Epithelial cell of esophagus (primary cell): ENCODE data around the gene KLRF1.

Experiments used
- DNase-seq: peaks from one replicate; pipeline ENCODE4 v3.0.0; 2010; ENCODE audit warnings: low read depth
- H3K4me3 ChIP-seq: 2 replicates; pipeline ENCODE4 v1.5.1; 2011; ENCODE audit warnings: mild to moderate bottlenecking, low read length, control low read depth
- CTCF ChIP-seq: IDR thresholded peaks from 2 replicates; pipeline ENCODE4 v1.5.1; 2011; ENCODE audit warnings: low read depth, mild to moderate bottlenecking, low read length, control low read depth, inconsistent platforms; ENCODE audit not compliant: insufficient read depth; ENCODE audit errors: missing control alignments

The KLRF1 gene

GRCh38 chr12:9786726-9787717 lies 40.3 kb upstream of the KLRF1 start:
- H3K4me3 ChIP-seq = no peak overlapping the region
- no peak for TF ChIP-seq CTCF
- no peak for DNase-seq

DNA sequence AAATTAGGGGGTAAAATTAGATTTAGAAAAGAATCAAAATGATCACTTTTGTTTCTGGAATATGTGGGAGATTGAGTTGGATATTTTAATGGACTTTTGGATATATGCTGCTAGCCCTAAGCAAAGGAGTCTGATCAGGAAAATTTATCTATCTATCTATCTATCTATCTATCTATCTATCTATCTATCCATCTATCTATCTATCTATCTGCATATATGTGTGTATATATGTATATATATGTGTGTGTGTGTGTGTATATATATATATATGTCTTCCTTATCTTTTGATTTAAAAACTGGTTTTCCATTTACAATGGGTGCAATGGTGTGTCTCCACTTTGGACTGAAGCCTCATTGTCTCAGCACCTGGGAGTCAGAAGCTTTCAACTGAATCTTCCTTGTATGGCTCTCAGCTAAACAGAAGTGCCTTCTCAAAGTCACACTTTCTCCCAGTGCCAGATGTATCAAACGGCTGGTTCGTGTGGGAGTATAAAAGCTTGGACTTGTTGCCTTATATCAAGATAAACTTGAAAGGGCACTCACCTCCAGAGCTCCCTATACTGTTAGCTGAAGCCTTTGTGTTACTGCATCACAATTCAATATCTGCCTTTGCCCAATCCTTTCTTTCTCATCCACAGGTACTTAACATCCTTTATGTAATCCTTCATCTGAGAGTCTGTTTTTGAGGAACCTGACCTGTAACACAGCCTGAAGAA lies 34.9 kb upstream of the KLRF1 start:
- TF ChIP-seq CTCF = no peak
- DNase-seq = no peak
- H3K4me3 ChIP-seq = no peak overlapping the region

- H3K4me3 ChIP-seq = no peak overlapping the region
- no peak for TF ChIP-seq CTCF
- peak; percentile 41 for DNase-seq
Observed at GRCh38 chr12:9792961-9793617, 34.2 kb upstream of the KLRF1 start.

DNA sequence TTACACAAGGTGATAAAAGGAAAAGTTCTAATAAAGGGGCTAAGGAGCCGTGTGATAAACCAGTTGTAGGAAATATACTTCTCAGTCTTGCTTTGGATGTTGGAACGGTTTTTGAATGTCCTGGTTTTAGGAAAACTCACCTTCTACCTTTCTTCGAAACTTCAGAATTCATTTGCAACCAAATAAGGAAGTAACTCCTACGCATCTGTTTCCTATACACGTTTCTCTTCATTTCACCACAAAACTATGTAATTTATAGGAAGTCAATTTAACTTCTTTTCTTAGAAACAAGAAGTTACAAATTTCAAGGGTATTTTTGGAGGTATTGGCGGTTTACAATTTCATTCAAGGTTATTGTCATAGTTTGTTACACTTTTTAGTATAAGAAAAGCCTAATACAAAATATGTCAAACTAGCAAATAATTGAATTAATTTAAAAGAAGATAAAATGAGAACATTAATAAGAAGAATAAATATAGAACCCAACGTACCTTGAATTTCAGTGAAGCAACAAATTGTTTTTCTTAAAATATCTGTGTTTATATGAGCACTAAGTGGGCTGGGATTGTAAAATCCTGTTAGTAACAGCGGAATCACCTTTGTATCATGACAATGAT lies 33.4 kb upstream of the KLRF1 start:
- DNase-seq = no peak
- no peak overlapping the region for H3K4me3 ChIP-seq
- no peak for TF ChIP-seq CTCF

GRCh38 chr12:9794484-9795093 lies 32.7 kb upstream of the KLRF1 start:
- no peak for TF ChIP-seq CTCF
- DNase-seq = no peak
- no peak overlapping the region for H3K4me3 ChIP-seq

GRCh38 chr12:9795945-9796344 lies 31.3 kb upstream of the KLRF1 start:
- no peak for TF ChIP-seq CTCF
- no peak overlapping the region for H3K4me3 ChIP-seq
- DNase-seq = no peak
